Heart left ventricle (tissue), 11 donors: Measurements from ENCODE around the gene SLC15A3. TPM values are rescaled to one million over a fixed set of nuclear protein-coding genes. Genes with fewer than 3 reads are reported as not detected.

ENCODE experiments used
- polyA plus RNA-seq, 2 donors: library from polyadenylated mRNA; stranded (reverse); fragments of 200-250 nt; gene quantifications; one replicate each; pipeline ENCODE4 v1.2.3, GENCODE V29; 2013
- total RNA-seq, 9 donors: library from RNA; depleted of rRNA in 2 of 9; stranded (reverse); fragments of >200 nt in 2 of 9; fragmentation: NEBNext Ultra II Directional in 3 of 9; extraction: Animal tissue kit (Norgen Biotek cat#: 25700) in 3 of 9; gene quantifications; one replicate each; pipeline versions ENCODE4 v1.1.0 to v1.2.4, GENCODE V29; 2016 to 2023
- donor health status: ischemic (EF 13 %, LVEDD 7.1; RV severe dilation, severe dysfunction).
- donor health status: healthy with polysubstance abuse.
- donor health status: DM: no; HTN: yes; CAD: no.
- donor health status: DM: no; HTN: no; CAD: no.
- donor health status: ischemic (EF 25% LVEDD 5.7; RV mildly dilated, moderate dysfunction).
- donor health status: healthy.
- donor health status: DM: yes; HTN: yes; CAD: no.
- donor health status: PGD.
- donor health status: nonischemic (EF 23%, LVEDD 6.1; RV moderate dilation, normal function).

SLC15A3 gene
- total and polyA plus RNA-seq, 11 donors, result 11.9 to 85.1 (median 19.1) TPM

Other genes starting within 250 kb of the SLC15A3 start
- gene MS4A18, start 227.5 kb downstream of the SLC15A3 start, total RNA-seq, result not detected
- gene MS4A18, start 227.5 kb downstream of the SLC15A3 start, polyA plus RNA-seq, result not detected
- gene MS4A15, start 195.3 kb downstream of the SLC15A3 start, total RNA-seq, result not detected
- gene MS4A15, start 195.3 kb downstream of the SLC15A3 start, polyA plus RNA-seq, result not detected
- gene MS4A10, start 166.8 kb downstream of the SLC15A3 start, total RNA-seq, result not detected
- gene MS4A10, start 166.8 kb downstream of the SLC15A3 start, polyA plus RNA-seq, result not detected
- 10 to 100 TPM in 5 of 9 donors, 1 to 10 TPM in 4; 6.0 to 26.7 (median 10.1) TPM for gene CCDC86, start 110.1 kb downstream of the SLC15A3 start, total RNA-seq
- gene CCDC86, start 110.1 kb downstream of the SLC15A3 start, polyA plus RNA-seq, result 10 to 100 TPM in 1 of 2 donors, 1 to 10 TPM in 1; 8.1 to 33.3 TPM
- 1 to 10 TPM in 8 of 9 donors, under 1 TPM in 1; 0.61 to 7.9 (median 1.4) TPM for gene PTGDR2, start 96.2 kb downstream of the SLC15A3 start, total RNA-seq
- 1 to 10 TPM in 1 of 2 donors, under 1 TPM in 1; 0.76 to 4.3 TPM for gene PTGDR2, start 96.2 kb downstream of the SLC15A3 start, polyA plus RNA-seq
- gene ZP1, start 84.6 kb downstream of the SLC15A3 start, total RNA-seq, result under 1 TPM in 2 of 9 donors, not detected in 7; 0.30 to 0.95 TPM
- under 1 TPM; 0.15 to 0.33 TPM for gene ZP1, start 84.6 kb downstream of the SLC15A3 start, polyA plus RNA-seq
- 10 to 100 TPM; 30.8 to 72.0 (median 40.8) TPM for gene PRPF19, start 45.6 kb downstream of the SLC15A3 start, total RNA-seq
- gene PRPF19, start 45.6 kb downstream of the SLC15A3 start, polyA plus RNA-seq, result 10 to 100 TPM; 35.5 to 62.2 TPM
- gene TMEM109, start 38.0 kb downstream of the SLC15A3 start, total RNA-seq, result 100 to 1,000 TPM in 4 of 9 donors, 10 to 100 TPM in 5; 82.9 to 123 (median 96.3) TPM
- 100 to 1,000 TPM in 1 of 2 donors, 10 to 100 TPM in 1; 71.8 to 131 TPM for gene TMEM109, start 38.0 kb downstream of the SLC15A3 start, polyA plus RNA-seq
- 10 to 100 TPM in 2 of 9 donors, 1 to 10 TPM in 7; 3.1 to 16.1 (median 8.5) TPM for gene TMEM132A, start 27.7 kb downstream of the SLC15A3 start, total RNA-seq
- gene TMEM132A, start 27.7 kb downstream of the SLC15A3 start, polyA plus RNA-seq, result 1 to 10 TPM; 7.0 to 8.9 TPM
- gene CD6, start 19.5 kb upstream of the SLC15A3 start, total RNA-seq, result 1 to 10 TPM in 2 of 9 donors, under 1 TPM in 6, not detected in 1; 0.12 to 6.1 (median 0.40) TPM
- under 1 TPM; 0.08 to 0.19 TPM for gene CD6, start 19.5 kb upstream of the SLC15A3 start, polyA plus RNA-seq
- 1 to 10 TPM in 2 of 9 donors, under 1 TPM in 6, not detected in 1; 0.12 to 6.0 (median 0.23) TPM for gene CD5, start 150.3 kb upstream of the SLC15A3 start, total RNA-seq
- under 1 TPM in 1 of 2 donors, not detected in 1; 0.10 TPM for gene CD5, start 150.3 kb upstream of the SLC15A3 start, polyA plus RNA-seq
- gene VPS37C, start 209.2 kb upstream of the SLC15A3 start, total RNA-seq, result 10 to 100 TPM; 11.4 to 27.6 (median 17.1) TPM
- 10 to 100 TPM; 11.0 to 29.0 TPM for gene VPS37C, start 209.2 kb upstream of the SLC15A3 start, polyA plus RNA-seq